Esophagus squamous epithelium (tissue), 5 donors: Measurements from ENCODE around the gene KCTD7. TPM values are rescaled to one million over a fixed set of nuclear protein-coding genes. Genes with fewer than 3 reads are reported as not detected.
"Not testable (repeated sequence)": the region's sequence is repeated elsewhere in the genome, so short reads cannot be mapped to it uniquely, and the experiment has no call there.

ENCODE experiments used
- DNase-seq: peaks from one replicate; lab custom pipeline; 2025; lab: John Stamatoyannopoulos, UW
- H3K27ac ChIP-seq, 4 donors: fragments of 200-600 bp; sonication (generic); one replicate each; pipeline ENCODE4 v1.5.1; 2016 to 2019; ENCODE audit warnings: mild to moderate bottlenecking in 1 of 4
- H3K27me3 ChIP-seq, 4 donors: fragments of 200-600 bp; sonication (generic); 1 replicate in 3 of 4; 2 replicates in 1 of 4; pipeline versions ENCODE4 v1.5.1 to v1.6.0; 2017 to 2021; ENCODE audit warnings: antibody characterized with exemption in 1 of 4
- H3K36me3 ChIP-seq, 3 donors: fragments of 200-600 bp; sonication (generic); one replicate each; pipeline ENCODE4 v1.5.1; 2016 to 2019
- H3K4me1 ChIP-seq, 3 donors: fragments of 200-600 bp; sonication (generic); one replicate each; pipeline ENCODE4 v1.5.1; 2017 to 2019
- H3K4me3 ChIP-seq, 4 donors: fragments of 200-600 bp; sonication (generic); 1 replicate in 3 of 4; 2 replicates in 1 of 4; pipeline ENCODE4 v1.5.1; 2016 to 2019; ENCODE audit warnings: mild to moderate bottlenecking in 2 of 4, moderate library complexity in 1 of 4
- H3K9me3 ChIP-seq, 3 donors: fragments of 200-600 bp; sonication (generic); one replicate each; pipeline ENCODE4 v1.5.1; 2016 to 2019
- CTCF ChIP-seq, 6 experiments: fragments of 450-650 bp in 4 of 6; fragments of 200-600 bp in 2 of 6; sonication (generic) in 2 of 6; IDR thresholded peaks; one replicate each; pipeline ENCODE4 v1.5.1; 2016 to 2019; ENCODE audit warnings: antibody characterized with exemption in 6 of 6, mild to moderate bottlenecking in 4 of 6, moderate library complexity in 4 of 6
- POLR2A ChIP-seq, 4 donors: fragments of 450-650 bp; IDR thresholded peaks; one replicate each; pipeline ENCODE4 v1.6.1; 2017; ENCODE audit warnings: antibody characterized with exemption in 4 of 4, mild to moderate bottlenecking in 4 of 4, moderate library complexity in 3 of 4
- WGBS, 2 donors: methylation state at CpG; one replicate each; pipeline ENCODE4 v1.1.5; 2018; 5-methylcytosine and 5-hydroxymethylcytosine counted together
- intact Hi-C: fragments of 100-400 bp; cut with DNase I; formaldehyde crosslinking; loops from one replicate; pipeline ENCODE4 v1.15.0; 2022
- total RNA-seq, 4 donors: library from RNA; depleted of rRNA; stranded (reverse); fragments of >200 nt; gene quantifications; one replicate each; pipeline ENCODE4 v1.1.0, GENCODE V29; 2016
- donor health status: DM: yes; HTN: yes; CAD: no.

The KCTD7 gene
- total RNA-seq, 4 donors from 2014 or later: 0.99 to 6.1 (median 3.5) TPM

GRCh38 chr7:66669496-66669895 lies 40.8 kb downstream of the KCTD7 start:
- no peak overlapping the region for H3K4me3 ChIP-seq
- peaks cover 0 to 5% (median 0%) of the 10 kb centered on the region in 3 donors for H3K4me1 ChIP-seq
- H3K27ac ChIP-seq: no peak overlapping the region
- H3K9me3 ChIP-seq: no peaks in the 10 kb centered on the region
- no peak for DNase-seq
- no peaks in the 10 kb centered on the region for H3K27me3 ChIP-seq
- intact Hi-C loops: no loop called here
- WGBS, 2 donors: 86 to 91% methylated on average over 5 of the region's 5 CpGs
- H3K36me3 ChIP-seq: peaks cover 0 to 14% (median 0%) of the 10 kb centered on the region in 3 donors
- TF ChIP-seq POLR2A (IDR thresholded peaks at IDR 0.05) (no peak), CTCF (IDR thresholded peaks at IDR 0.05) (no peak)

GRCh38 chr7:66671034-66671433 lies 42.4 kb downstream of the KCTD7 start:
- TF ChIP-seq CTCF (IDR thresholded peaks at IDR 0.05) (no peak), POLR2A (IDR thresholded peaks at IDR 0.05) (no peak)
- DNase-seq: no peak
- no peaks in the 10 kb centered on the region for H3K9me3 ChIP-seq
- H3K27me3 ChIP-seq: no peaks in the 10 kb centered on the region
- intact Hi-C loops: no loop called here
- 83 to 97% methylated on average over 2 to 3 of the region's 3 CpGs for WGBS, 2 donors
- H3K27ac ChIP-seq: no peak overlapping the region
- peaks cover 0 to 11% (median 0%) of the 10 kb centered on the region in 3 donors for H3K36me3 ChIP-seq
- no peak overlapping the region for H3K4me3 ChIP-seq
- H3K4me1 ChIP-seq: peaks cover 0 to 2% (median 0%) of the 10 kb centered on the region in 3 donors

- intact Hi-C loops, H3K27ac ChIP-seq, DNase-seq, H3K4me1 ChIP-seq, H3K4me3 ChIP-seq, H3K27me3 ChIP-seq, H3K9me3 ChIP-seq: not testable (repeated sequence)
- WGBS, 2 donors: 83 to 85% methylated on average over 2 of the region's 2 CpGs
- H3K36me3 ChIP-seq: peaks cover 0 to 11% (median 0%) of the 10 kb centered on the region in 3 donors
Measured at GRCh38 chr7:66671486-66671885, 42.8 kb downstream of the KCTD7 start.

GRCh38 chr7:66672432-66673123 lies 43.9 kb downstream of the KCTD7 start:
- intact Hi-C loops, H3K27me3 ChIP-seq, H3K27ac ChIP-seq, DNase-seq, H3K9me3 ChIP-seq, H3K4me3 ChIP-seq: not testable (repeated sequence)
- whole genome bisulfite sequencing, 2 donors: 80% methylated on average over 1 of the region's 5 CpGs; no CpG with 5 or more reads in 1 of the 2 donors
- Histone ChIP-seq H3K36me3 (peaks cover 0 to 11% (median 0%) of the 10 kb centered on the region in 3 donors), H3K4me1 (peaks cover 0 to 16% (median 0%) of the 10 kb centered on the region in 3 donors)

- H3K27me3 ChIP-seq, intact Hi-C loops, H3K9me3 ChIP-seq, DNase-seq, H3K4me3 ChIP-seq: not testable (repeated sequence)
- peaks cover 0 to 16% (median 0%) of the 10 kb centered on the region in 3 donors for H3K4me1 ChIP-seq
- WGBS, 2 donors: 49% methylated on average over 3 of the region's 7 CpGs; no CpG with 5 or more reads in 1 of the 2 donors
- H3K27ac ChIP-seq: peak overlapping the region in 2 of 4 donors; percentile 48 to 63
- H3K36me3 ChIP-seq: peaks cover 0 to 11% (median 0%) of the 10 kb centered on the region in 3 donors
Measured at GRCh38 chr7:66673124-66673640, 44.5 kb downstream of the KCTD7 start.

- 100% methylated on average over 2 of the region's 3 CpGs; no CpG with 5 or more reads in 1 of the 2 donors for WGBS, 2 donors
- H3K36me3 ChIP-seq: no peaks in the 10 kb centered on the region
- H3K27ac ChIP-seq: no peak overlapping the region
- H3K4me3 ChIP-seq: no peak overlapping the region
- peaks cover 10 to 55% (median 20%) of the 10 kb centered on the region in 3 donors for H3K4me1 ChIP-seq
- no peak for DNase-seq
- no peaks in the 10 kb centered on the region for H3K27me3 ChIP-seq
- TF ChIP-seq CTCF (IDR thresholded peaks at IDR 0.05): no peak
- no peak for TF ChIP-seq POLR2A (IDR thresholded peaks at IDR 0.05)
- intact Hi-C loops: loop anchor here (10.0 kb wide), 1 partner anchor 55 kb away; no protein-coding TSS in a partner anchor
- no peaks in the 10 kb centered on the region for H3K9me3 ChIP-seq
Measured at GRCh38 chr7:66679633-66680244, 51.1 kb downstream of the KCTD7 start.
